PC-3 (cell line): ENCODE results near the gene KRT23.

ENCODE experiments used
- CTCF ChIP-seq: fragments of 300-600 bp; sonication (generic); conservative IDR thresholded peaks from 2 replicates; pipeline ENCODE4 v1.5.1; 2017; ENCODE audit warnings: antibody characterized with exemption, low read depth, mild to moderate bottlenecking, low read length
- EZH2 ChIP-seq: fragments of 300-600 bp; sonication (generic); IDR thresholded peaks from one replicate; pipeline ENCODE4 v1.6.1; 2017; ENCODE audit warnings: antibody characterized with exemption, mild to moderate bottlenecking, low read length; ENCODE audit not compliant: unreplicated experiment

- no peak for TF ChIP-seq CTCF
- no peak for TF ChIP-seq EZH2
Observed at GRCh38 chr17:40879026-40879425, 58.4 kb downstream of the KRT23 start.
